Keratinocyte (primary cell): ENCODE data around the gene NR1H3. TPM values are rescaled to one million over a fixed set of nuclear protein-coding genes. Genes with fewer than 3 reads are reported as not detected.

ENCODE experiments used
- DNase-seq: peaks from one replicate; pipeline ENCODE4 v3.0.0-alpha.2; 2011; ENCODE audit warnings: low read depth, missing footprints, low spot score
- FAIRE-seq: peaks from 2 replicates; lab custom pipeline; 2011; peaks lifted over from hg19 to GRCh38; lab: Jason Lieb, UNC
- H2AFZ ChIP-seq: 2 replicates; pipeline ENCODE4 v1.6.0; 2012; ENCODE audit warnings: low read length, control low read depth, inconsistent platforms; ENCODE audit not compliant: control insufficient read depth
- H3K27ac ChIP-seq: 2 replicates; pipeline ENCODE4 v1.5.1; 2011; ENCODE audit warnings: low read length; ENCODE audit not compliant: control insufficient read depth, insufficient read depth
- H3K27me3 ChIP-seq: 3 replicates; pipeline ENCODE4 v1.6.0; 2011; ENCODE audit warnings: low read length; ENCODE audit not compliant: control insufficient read depth, insufficient read depth; ENCODE audit errors: extremely low read depth
- H3K36me3 ChIP-seq, 2 experiments: 2 replicates in 1 of 2; 3 replicates in 1 of 2; pipeline ENCODE4 v1.5.1; 2011; ENCODE audit warnings: low read length in 2 of 2, mild to moderate bottlenecking in 1 of 2; ENCODE audit not compliant: control insufficient read depth in 2 of 2, insufficient read depth in 2 of 2; ENCODE audit errors: extremely low read depth in 1 of 2
- H3K4me1 ChIP-seq: 3 replicates; pipeline ENCODE4 v1.5.1; 2011; ENCODE audit warnings: low read length; ENCODE audit not compliant: control insufficient read depth, insufficient read depth; ENCODE audit errors: extremely low read depth
- H3K4me2 ChIP-seq: 3 replicates; pipeline ENCODE4 v1.6.0; 2011; ENCODE audit warnings: low read depth, low read length; ENCODE audit not compliant: control insufficient read depth, insufficient read depth; ENCODE audit errors: extremely low read depth
- H3K4me3 ChIP-seq, 3 experiments: fragments of 200-600 bp in 1 of 3; sonication (generic) in 1 of 3; 2 replicates in 2 of 3; 3 replicates in 1 of 3; pipeline ENCODE4 v1.5.1; 2011 to 2016; ENCODE audit warnings: low read length in 3 of 3, mild to moderate bottlenecking in 3 of 3, control low read depth in 2 of 3, inconsistent platforms in 1 of 3, low read depth in 1 of 3, mixed read lengths in 1 of 3, mixed run types in 1 of 3, moderate library complexity in 1 of 3; ENCODE audit not compliant: control insufficient read depth in 2 of 3, insufficient read depth in 2 of 3; ENCODE audit errors: extremely low read depth in 1 of 3
- H3K79me2 ChIP-seq: 2 replicates; pipeline ENCODE4 v1.6.0; 2012; ENCODE audit warnings: low read length; ENCODE audit not compliant: control insufficient read depth, insufficient read depth
- H3K9ac ChIP-seq: 3 replicates; pipeline ENCODE4 v1.6.0; 2011; ENCODE audit warnings: low read length; ENCODE audit not compliant: control insufficient read depth, insufficient read depth; ENCODE audit errors: extremely low read depth
- H3K9me1 ChIP-seq: 3 replicates; pipeline ENCODE4 v1.6.0; 2011; ENCODE audit warnings: low read length; ENCODE audit not compliant: control insufficient read depth, insufficient read depth; ENCODE audit errors: extremely low read depth
- H3K9me3 ChIP-seq: 2 replicates; pipeline ENCODE4 v1.5.1; 2012; ENCODE audit warnings: low read depth, low read length; ENCODE audit not compliant: control insufficient read depth
- H4K20me1 ChIP-seq: 3 replicates; pipeline ENCODE4 v1.6.0; 2011; ENCODE audit warnings: low read length; ENCODE audit not compliant: control insufficient read depth, insufficient read depth; ENCODE audit errors: extremely low read depth
- EZH2 ChIP-seq: IDR thresholded peaks from one replicate; pipeline ENCODE4 v1.6.1; 2012; ENCODE audit warnings: inconsistent platforms, mild to moderate bottlenecking, low read length, moderate library complexity
- dilution Hi-C: fragments of 300-500 bp; cut with MboI; formaldehyde crosslinking; loops from one replicate; pipeline ENCODE4 v1.7.0; 2020; ENCODE audit warnings: low sequenced_read_pairs; ENCODE audit not compliant: extremely low pct_ligation_motif_present
- polyA plus RNA-seq, 5 experiments: library from polyadenylated mRNA; depleted of rRNA in 3 of 5; stranded (reverse) in 3 of 5; stranded (forward) in 1 of 5; unstranded in 1 of 5; fragments of >200 nt; gene quantifications; 1 replicate in 1 of 5; 2 replicates in 3 of 5; 3 replicates in 1 of 5; pipeline versions ENCODE4 v1.2.1 to v1.2.3, GENCODE V29; 2011 to 2012; ENCODE audit warnings: missing spikeins in 2 of 5, low read depth in 1 of 5, low replicate concordance in 1 of 5
- TF ChIP-seq, protein P1 (sequence below), 3 experiments: IDR thresholded peaks in 1 of 3; conservative IDR thresholded peaks in 1 of 3; optimal IDR thresholded peaks in 1 of 3; 2 replicates in 2 of 3; 3 replicates in 1 of 3; pipeline versions ENCODE3 to v1.5.1; 2011; ENCODE audit warnings: low read length in 3 of 3, mild to moderate bottlenecking in 3 of 3, moderate library complexity in 2 of 3, control low read depth in 1 of 3, inconsistent platforms in 1 of 3; ENCODE audit not compliant: insufficient read depth in 2 of 3; ENCODE audit errors: extremely low read depth in 1 of 3

NR1H3 gene
- polyA plus RNA-seq, 1 donor (not counting 4 experiments of a cell fraction or from before 2014, with no cell fraction given) = 9.1 TPM

- DNase-seq (no peak), FAIRE-seq (no peak)
- Histone ChIP-seq H3K4me1 (peaks cover 14% of the 10 kb centered on the region), H3K4me3 (no peak overlapping the region), H3K9ac (no peak overlapping the region), H3K27ac (no peak overlapping the region), H3K9me1 (no peaks in the 10 kb centered on the region), H4K20me1 (no peaks in the 10 kb centered on the region), H3K79me2 (no peaks in the 10 kb centered on the region), H3K9me3 (no peaks in the 10 kb centered on the region), H3K36me3 (no peaks in the 10 kb centered on the region), H2AFZ (no peak overlapping the region), H3K4me2 (no peak overlapping the region), H3K27me3 (no peaks in the 10 kb centered on the region)
- dilution Hi-C loops = no loop called here
- TF ChIP-seq EZH2 = no peak
- TF ChIP-seq, protein P1, sequence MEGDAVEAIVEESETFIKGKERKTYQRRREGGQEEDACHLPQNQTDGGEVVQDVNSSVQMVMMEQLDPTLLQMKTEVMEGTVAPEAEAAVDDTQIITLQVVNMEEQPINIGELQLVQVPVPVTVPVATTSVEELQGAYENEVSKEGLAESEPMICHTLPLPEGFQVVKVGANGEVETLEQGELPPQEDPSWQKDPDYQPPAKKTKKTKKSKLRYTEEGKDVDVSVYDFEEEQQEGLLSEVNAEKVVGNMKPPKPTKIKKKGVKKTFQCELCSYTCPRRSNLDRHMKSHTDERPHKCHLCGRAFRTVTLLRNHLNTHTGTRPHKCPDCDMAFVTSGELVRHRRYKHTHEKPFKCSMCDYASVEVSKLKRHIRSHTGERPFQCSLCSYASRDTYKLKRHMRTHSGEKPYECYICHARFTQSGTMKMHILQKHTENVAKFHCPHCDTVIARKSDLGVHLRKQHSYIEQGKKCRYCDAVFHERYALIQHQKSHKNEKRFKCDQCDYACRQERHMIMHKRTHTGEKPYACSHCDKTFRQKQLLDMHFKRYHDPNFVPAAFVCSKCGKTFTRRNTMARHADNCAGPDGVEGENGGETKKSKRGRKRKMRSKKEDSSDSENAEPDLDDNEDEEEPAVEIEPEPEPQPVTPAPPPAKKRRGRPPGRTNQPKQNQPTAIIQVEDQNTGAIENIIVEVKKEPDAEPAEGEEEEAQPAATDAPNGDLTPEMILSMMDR (optimal IDR thresholded peaks at IDR 0.05 in 1 of 3, IDR thresholded peaks at IDR 0.05 in 1 of 3, conservative IDR thresholded peaks at IDR 0.05 in 1 of 3; ENCODE audit: extremely low read depth in 1 of 3, insufficient read depth in 2 of 3, low read length in 3 of 3) = peak; percentile 62 to 65 (median 62)
Observed at GRCh38 chr11:47259232-47259977, 1.6 kb downstream of the NR1H3 start.

DNA sequence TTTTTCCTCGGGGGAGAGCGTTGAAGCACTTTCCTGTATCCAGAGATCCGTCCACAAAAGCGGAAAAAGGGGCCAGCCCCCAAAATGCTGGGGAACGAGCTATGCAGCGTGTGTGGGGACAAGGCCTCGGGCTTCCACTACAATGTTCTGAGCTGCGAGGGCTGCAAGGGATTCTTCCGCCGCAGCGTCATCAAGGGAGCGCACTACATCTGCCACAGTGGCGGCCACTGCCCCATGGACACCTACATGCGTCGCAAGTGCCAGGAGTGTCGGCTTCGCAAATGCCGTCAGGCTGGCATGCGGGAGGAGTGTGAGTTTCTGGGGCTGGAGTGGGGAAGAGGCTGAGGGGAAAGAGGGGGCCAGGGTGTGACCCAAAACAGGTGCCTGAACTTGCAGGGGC lies 2.6 kb downstream of the NR1H3 start:
- TF ChIP-seq, protein P1 (optimal IDR thresholded peaks at IDR 0.05 in 1 of 3, IDR thresholded peaks at IDR 0.05 in 1 of 3, conservative IDR thresholded peaks at IDR 0.05 in 1 of 3; ENCODE audit: extremely low read depth in 1 of 3, insufficient read depth in 2 of 3, low read length in 3 of 3) = no peak
- TF ChIP-seq EZH2 = no peak
- Histone ChIP-seq H3K9ac (no peak overlapping the region), H3K4me2 (no peak overlapping the region), H3K27ac (no peak overlapping the region), H3K9me1 (no peaks in the 10 kb centered on the region), H2AFZ (no peak overlapping the region), H3K4me1 (peaks cover 17% of the 10 kb centered on the region), H4K20me1 (no peaks in the 10 kb centered on the region), H3K4me3 (no peak overlapping the region), H3K79me2 (no peaks in the 10 kb centered on the region), H3K27me3 (no peaks in the 10 kb centered on the region), H3K9me3 (no peaks in the 10 kb centered on the region), H3K36me3 (no peaks in the 10 kb centered on the region)
- DNase-seq (no peak), FAIRE-seq (no peak)
- dilution Hi-C loops = no loop called here
